ENCODE measurements around the gene PIGL. TPM values are rescaled to one million over a fixed set of nuclear protein-coding genes. Genes with fewer than 3 reads are reported as not detected.
"Not testable (repeated sequence)": the region's sequence is repeated elsewhere in the genome, so short reads cannot be mapped to it uniquely, and the experiment has no call there.

Gene PIGL
- polyA plus RNA-seq, 1 donor from 2014 or later, result 14.7 TPM

DNA sequence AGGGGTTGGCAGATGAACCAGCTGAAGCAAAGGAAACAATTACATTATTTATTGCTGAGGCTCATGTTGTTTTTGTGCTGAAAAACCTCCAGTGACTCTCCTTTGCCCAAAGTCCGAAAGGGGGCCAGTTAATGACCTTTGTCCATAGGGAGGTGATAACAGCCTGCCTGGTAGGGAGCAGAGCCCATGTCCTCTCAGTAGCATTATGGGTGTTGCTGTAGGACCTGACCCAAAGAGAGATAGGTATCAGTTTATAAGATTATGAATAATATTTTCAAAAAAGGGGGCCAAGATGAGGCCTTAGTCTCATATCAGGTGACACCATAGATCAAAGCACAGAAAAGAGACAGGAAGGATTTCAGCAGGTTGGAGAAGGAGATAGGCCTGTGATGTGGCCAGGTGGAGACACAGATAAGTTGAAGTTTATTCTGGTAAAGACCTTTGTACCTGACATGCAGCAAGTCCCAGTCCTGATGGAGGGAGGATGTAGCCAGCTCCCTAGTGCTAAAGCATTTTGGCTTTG is 81.2 kb downstream of the PIGL start:
- H3K4me3 Mint-ChIP-seq, result no peak overlapping the region
- H3K9me3 Mint-ChIP-seq, result no peaks in the 10 kb centered on the region
- H3K27ac Mint-ChIP-seq, result no peak overlapping the region
- no peaks in the 10 kb centered on the region for H3K27me3 Mint-ChIP-seq
- H3K36me3 Mint-ChIP-seq, result peaks cover 3% of the 10 kb centered on the region
- peaks cover 0 to 3% (median 0%) of the 10 kb centered on the region in 3 donors for H3K4me1 Mint-ChIP-seq

DNA sequence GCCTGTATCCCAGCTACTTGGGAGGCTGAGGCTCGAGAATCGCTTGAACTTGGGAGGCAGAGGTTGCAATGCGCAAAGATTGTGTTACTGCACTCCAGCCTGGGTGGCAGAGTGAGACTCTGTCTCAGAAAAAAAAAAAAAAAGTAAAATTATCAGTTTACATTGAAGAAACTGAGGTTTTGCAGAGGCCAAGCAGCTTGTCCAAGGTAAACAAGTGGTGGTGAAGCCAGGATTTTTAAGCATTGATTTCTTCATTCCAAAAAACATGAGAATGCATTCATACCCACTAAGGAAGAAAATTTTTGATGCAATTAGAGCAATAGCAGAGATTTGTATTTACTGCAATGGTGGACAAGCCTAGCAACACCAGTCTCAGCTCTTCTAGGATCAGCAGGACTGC is 83.5 kb downstream of the PIGL start:
- peaks cover 6% of the 10 kb centered on the region for H3K36me3 Mint-ChIP-seq
- no peaks in the 10 kb centered on the region for H3K27me3 Mint-ChIP-seq
- peaks cover 0 to 5% (median 3%) of the 10 kb centered on the region in 3 donors for H3K4me1 Mint-ChIP-seq
- H3K9me3 Mint-ChIP-seq, result no peaks in the 10 kb centered on the region
- H3K27ac Mint-ChIP-seq, result no peak overlapping the region
- H3K4me3 Mint-ChIP-seq, result no peak overlapping the region

- H3K4me3 Mint-ChIP-seq, result no peak overlapping the region
- H3K4me1 Mint-ChIP-seq, result peaks cover 0 to 5% (median 3%) of the 10 kb centered on the region in 3 donors
- H3K36me3 Mint-ChIP-seq, result peaks cover 3% of the 10 kb centered on the region
- no peaks in the 10 kb centered on the region for H3K27me3 Mint-ChIP-seq
- H3K27ac Mint-ChIP-seq, result no peak overlapping the region
- no peaks in the 10 kb centered on the region for H3K9me3 Mint-ChIP-seq
These were observed 85.2 kb downstream of the PIGL start for GRCh38 chr17:16301963-16302855.

GRCh38 chr17:16302856-16303255 is 85.8 kb downstream of the PIGL start:
- peaks cover 3% of the 10 kb centered on the region for H3K36me3 Mint-ChIP-seq
- H3K4me3 Mint-ChIP-seq, result no peak overlapping the region
- H3K27ac Mint-ChIP-seq, result peak overlapping the region in 1 of 3 donors; percentile 31
- H3K27me3 Mint-ChIP-seq, result no peaks in the 10 kb centered on the region
- peaks cover 0 to 5% (median 3%) of the 10 kb centered on the region in 3 donors for H3K4me1 Mint-ChIP-seq
- H3K9me3 Mint-ChIP-seq, result no peaks in the 10 kb centered on the region

GRCh38 chr17:16304830-16305229 is 87.8 kb downstream of the PIGL start:
- Mint-ChIP-seq H3K9me3 (no peaks in the 10 kb centered on the region), H3K27me3 (no peaks in the 10 kb centered on the region), H3K4me3 (no peak overlapping the region), H3K4me1 (peaks cover 0 to 5% (median 3%) of the 10 kb centered on the region in 3 donors), H3K27ac (no peak overlapping the region), H3K36me3 (peaks cover 3% of the 10 kb centered on the region)

- Mint-ChIP-seq H3K27ac (no peak overlapping the region), H3K9me3 (no peaks in the 10 kb centered on the region), H3K36me3 (peaks cover 3% of the 10 kb centered on the region), H3K4me3 (no peak overlapping the region), H3K27me3 (no peaks in the 10 kb centered on the region), H3K4me1 (peaks cover 0 to 5% (median 3%) of the 10 kb centered on the region in 3 donors)
These were observed 89.2 kb downstream of the PIGL start for GRCh38 chr17:16306211-16306610.

- not testable (repeated sequence) for H3K27ac Mint-ChIP-seq
These were observed 95.1 kb downstream of the PIGL start for GRCh38 chr17:16312061-16312460.

DNA sequence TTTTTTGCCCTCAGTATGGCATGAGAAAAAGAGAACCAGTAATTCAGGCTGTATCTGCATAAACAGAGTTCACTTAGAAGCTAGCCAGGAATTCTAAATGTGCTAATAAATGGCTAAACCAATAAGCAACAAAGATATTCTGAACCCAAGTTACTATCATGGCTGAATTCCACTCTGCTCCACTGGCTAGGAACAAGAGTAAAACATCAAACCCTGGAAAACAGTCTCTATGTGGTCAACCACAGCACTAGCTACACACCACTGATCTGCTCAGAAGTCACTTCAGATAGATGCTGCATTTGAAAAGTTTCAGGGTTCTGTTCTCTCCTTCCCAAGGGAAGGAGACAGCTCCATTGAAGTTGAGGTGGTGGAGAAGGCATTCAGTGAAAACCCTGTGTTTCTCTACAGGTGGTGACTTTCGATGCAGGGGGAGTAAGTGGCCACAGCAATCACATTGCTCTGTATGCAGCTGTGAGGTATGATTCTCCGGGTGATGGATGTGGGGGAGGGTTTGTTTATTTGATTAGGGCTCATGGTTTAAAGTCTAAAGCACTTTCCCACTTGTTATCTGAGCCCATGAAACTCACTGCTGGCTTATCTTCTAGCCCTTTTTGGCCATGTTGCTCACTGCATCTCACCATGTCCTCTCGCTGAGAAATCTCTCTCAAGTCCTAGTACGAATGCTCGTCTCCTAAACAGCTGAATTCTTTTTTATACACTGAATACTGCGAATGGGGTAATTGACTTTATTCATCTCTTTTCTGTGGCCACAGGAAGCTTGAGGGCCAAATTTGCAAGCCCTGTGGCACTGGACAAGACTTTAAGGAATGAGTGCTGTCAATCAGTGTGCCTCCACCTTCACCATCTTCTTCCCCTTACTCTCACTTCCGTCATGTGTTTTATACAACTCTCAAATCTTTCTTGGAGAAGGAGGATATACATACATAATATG is 96.4 kb downstream of the PIGL start:
- Mint-ChIP-seq H3K27me3 (no peaks in the 10 kb centered on the region), H3K4me3 (no peak overlapping the region), H3K27ac (peak overlapping the region in 2 of 3 donors; percentile 20 to 36), H3K36me3 (peaks cover 4% of the 10 kb centered on the region), H3K4me1 (no peaks in the 10 kb centered on the region), H3K9me3 (no peaks in the 10 kb centered on the region)

More at GRCh38 chr17:16312061-16312460, 95.1 kb downstream of the PIGL start:
- not testable (repeated sequence) for H3K27me3 Mint-ChIP-seq, H3K9me3 Mint-ChIP-seq, H3K4me1 Mint-ChIP-seq, H3K36me3 Mint-ChIP-seq, H3K4me3 Mint-ChIP-seq

- no peaks in the 10 kb centered on the region for H3K27me3 Mint-ChIP-seq
- no peaks in the 10 kb centered on the region for H3K4me1 Mint-ChIP-seq
- H3K27ac Mint-ChIP-seq, result peak overlapping the region in 2 of 3 donors; percentile 20 to 36
- no peak overlapping the region for H3K4me3 Mint-ChIP-seq
- H3K9me3 Mint-ChIP-seq, result no peaks in the 10 kb centered on the region
- H3K36me3 Mint-ChIP-seq, result peaks cover 4% of the 10 kb centered on the region
These were observed 97.2 kb downstream of the PIGL start for GRCh38 chr17:16314189-16314588.

DNA sequence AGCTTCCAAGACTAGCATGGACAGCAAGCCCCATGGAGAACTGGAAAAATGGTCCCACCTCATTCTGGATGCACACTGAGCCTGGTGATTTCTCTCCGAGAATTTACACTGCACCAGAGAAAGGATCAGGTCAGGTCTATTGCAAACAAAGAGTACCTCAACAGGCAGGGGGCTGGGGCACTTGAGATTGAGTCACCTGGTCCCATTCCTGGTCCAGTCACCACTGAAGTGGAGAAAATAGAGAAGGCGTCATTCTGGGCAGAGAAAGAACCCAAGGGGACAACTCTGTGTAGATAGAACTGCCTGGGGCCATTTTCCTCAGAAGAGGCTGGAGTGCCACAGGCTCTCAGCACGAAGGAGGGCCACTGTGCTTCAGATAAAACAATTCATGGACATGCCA is 97.8 kb downstream of the PIGL start:
- Mint-ChIP-seq H3K27me3 (no peaks in the 10 kb centered on the region), H3K27ac (no peak overlapping the region), H3K4me3 (no peak overlapping the region), H3K4me1 (peaks cover 0 to 1% (median 0%) of the 10 kb centered on the region in 3 donors), H3K36me3 (peaks cover 4% of the 10 kb centered on the region), H3K9me3 (no peaks in the 10 kb centered on the region)

DNA sequence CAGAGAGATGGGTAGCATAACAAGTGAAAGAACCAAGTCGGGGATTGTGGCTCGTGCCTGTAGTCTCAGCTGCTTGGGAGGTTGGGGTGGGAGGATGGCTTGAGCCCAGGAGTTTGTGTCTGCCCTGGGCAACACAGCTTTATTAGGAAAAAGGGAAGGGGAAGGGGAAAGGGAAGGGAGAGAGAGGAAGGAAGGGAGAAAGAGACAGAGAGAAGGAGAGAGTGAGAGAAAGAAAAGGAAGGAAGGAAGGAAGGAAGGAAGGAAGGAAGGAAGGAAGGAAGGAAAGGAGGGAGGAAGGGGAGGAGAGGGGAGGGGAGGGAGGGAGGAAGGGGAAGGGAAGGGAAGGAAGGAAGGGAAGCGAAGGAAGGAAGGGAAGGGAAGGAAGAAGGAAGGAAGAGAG is 103.0 kb downstream of the PIGL start:
- Mint-ChIP-seq H3K4me1 (peaks cover 0 to 1% (median 0%) of the 10 kb centered on the region in 3 donors), H3K27ac (no peak overlapping the region)

DNA sequence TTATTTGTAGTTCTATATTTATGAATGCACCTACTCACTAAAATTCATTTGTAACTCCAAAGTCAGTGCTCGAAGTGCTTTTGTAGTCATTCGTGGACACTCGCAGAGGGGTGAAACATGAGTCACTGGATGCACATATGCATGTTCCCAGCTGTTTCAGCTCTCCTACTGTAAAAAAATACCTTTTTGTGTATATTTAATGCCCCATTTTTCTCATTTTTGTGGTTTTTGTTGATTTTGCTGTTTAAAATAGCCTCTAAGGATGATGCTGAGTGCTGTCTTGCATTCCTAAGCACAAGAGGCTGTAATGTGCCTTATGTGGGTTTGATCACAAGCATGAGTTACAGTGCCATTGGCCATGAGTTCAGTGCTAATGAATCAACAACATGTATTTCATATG is 105.6 kb downstream of the PIGL start:
- peaks cover 0 to 1% (median 0%) of the 10 kb centered on the region in 3 donors for H3K4me1 Mint-ChIP-seq
- no peaks in the 10 kb centered on the region for H3K27me3 Mint-ChIP-seq
- H3K36me3 Mint-ChIP-seq, result peaks cover 5% of the 10 kb centered on the region
- H3K4me3 Mint-ChIP-seq, result no peak overlapping the region
- no peaks in the 10 kb centered on the region for H3K9me3 Mint-ChIP-seq
- H3K27ac Mint-ChIP-seq, result no peak overlapping the region

More for the DNA sequence above, 103.0 kb downstream of the PIGL start:
- H3K9me3 Mint-ChIP-seq, result no peaks in the 10 kb centered on the region
- peaks cover 5% of the 10 kb centered on the region for H3K36me3 Mint-ChIP-seq
- H3K4me3 Mint-ChIP-seq, result no peak overlapping the region
- no peaks in the 10 kb centered on the region for H3K27me3 Mint-ChIP-seq

- Mint-ChIP-seq H3K4me3 (no peak overlapping the region), H3K36me3 (peaks cover 5% of the 10 kb centered on the region), H3K27ac (peak overlapping the region in 2 of 3 donors; percentile 25 to 45), H3K4me1 (peaks cover 0 to 7% (median 4%) of the 10 kb centered on the region in 3 donors), H3K9me3 (no peaks in the 10 kb centered on the region), H3K27me3 (no peaks in the 10 kb centered on the region)
These were observed 109.0 kb downstream of the PIGL start for GRCh38 chr17:16325964-16326363.

GRCh38 chr17:16327018-16327417 is 110.0 kb downstream of the PIGL start:
- Mint-ChIP-seq H3K27me3 (no peaks in the 10 kb centered on the region), H3K27ac (no peak overlapping the region), H3K9me3 (no peaks in the 10 kb centered on the region), H3K36me3 (peaks cover 8% of the 10 kb centered on the region), H3K4me3 (no peak overlapping the region), H3K4me1 (peaks cover 2 to 7% (median 4%) of the 10 kb centered on the region in 3 donors)

GRCh38 chr17:16328997-16329396 is 112.0 kb downstream of the PIGL start:
- Mint-ChIP-seq H3K27me3 (no peaks in the 10 kb centered on the region), H3K36me3 (peaks cover 7% of the 10 kb centered on the region), H3K4me1 (peaks cover 3 to 7% (median 5%) of the 10 kb centered on the region in 3 donors), H3K4me3 (no peak overlapping the region), H3K9me3 (no peaks in the 10 kb centered on the region), H3K27ac (peak overlapping the region in 1 of 3 donors; percentile 43)

All from IgD-negative memory B cell (primary cell).